GM19467 (cell line): ENCODE measurements around the gene LRP6.
"Not testable (repeated sequence)": the region's sequence is repeated elsewhere in the genome, so short reads cannot be mapped to it uniquely, and the experiment has no call there.

Source experiments
- ATAC-seq: cut with Tn5 transposase; IDR thresholded peaks from one replicate; pipeline ENCODE4 v1.9.1; 2021; ENCODE audit warnings: mild to moderate bottlenecking, moderate library complexity; ENCODE audit not compliant: unreplicated experiment

The LRP6 gene

DNA sequence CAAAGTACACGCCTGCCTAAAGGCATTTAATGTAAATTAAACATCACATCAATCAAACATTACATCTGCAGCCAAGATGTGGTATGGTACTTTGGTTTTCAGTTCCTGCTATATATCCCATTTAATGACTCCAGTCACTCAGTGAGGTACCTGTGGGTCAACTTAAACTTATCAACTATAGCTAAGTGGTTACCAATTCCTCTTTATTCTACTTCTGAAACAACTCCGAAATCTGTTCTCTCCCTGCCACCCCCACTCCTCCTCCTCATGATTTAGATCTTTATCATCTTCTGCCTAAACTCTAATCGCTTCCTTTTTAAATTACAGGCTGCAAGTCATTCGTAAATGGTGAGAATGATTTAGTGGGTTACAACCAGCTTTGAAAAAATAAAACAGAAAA, 138.2 kb downstream of the LRP6 start:
- ATAC-seq, result no peak

GRCh38 chr12:12127304-12127703, 139.5 kb downstream of the LRP6 start:
- no peak for ATAC-seq

DNA sequence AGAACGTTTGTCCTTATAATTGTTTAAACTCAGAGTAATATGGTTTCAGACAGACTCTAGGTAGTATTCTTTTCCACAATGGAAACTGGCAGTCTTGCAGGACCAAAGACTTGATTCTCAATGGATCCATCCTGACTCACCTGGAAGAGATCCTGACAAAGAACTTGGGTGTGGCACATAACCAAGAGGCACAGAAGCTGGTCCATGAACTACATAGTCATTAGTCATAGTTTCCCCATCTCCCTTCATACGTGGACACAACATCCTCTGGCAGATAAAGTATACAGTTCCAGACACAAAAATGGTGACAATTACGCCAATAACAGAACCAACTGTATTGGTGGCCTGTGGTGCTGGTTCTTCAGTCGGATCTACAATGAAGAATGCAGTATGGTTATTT, 140.3 kb downstream of the LRP6 start:
- no peak for ATAC-seq

- no peak for ATAC-seq
Observed at GRCh38 chr12:12123036-12123604, 143.7 kb downstream of the LRP6 start.

GRCh38 chr12:12121061-12121460, 145.8 kb downstream of the LRP6 start:
- no peak for ATAC-seq

DNA sequence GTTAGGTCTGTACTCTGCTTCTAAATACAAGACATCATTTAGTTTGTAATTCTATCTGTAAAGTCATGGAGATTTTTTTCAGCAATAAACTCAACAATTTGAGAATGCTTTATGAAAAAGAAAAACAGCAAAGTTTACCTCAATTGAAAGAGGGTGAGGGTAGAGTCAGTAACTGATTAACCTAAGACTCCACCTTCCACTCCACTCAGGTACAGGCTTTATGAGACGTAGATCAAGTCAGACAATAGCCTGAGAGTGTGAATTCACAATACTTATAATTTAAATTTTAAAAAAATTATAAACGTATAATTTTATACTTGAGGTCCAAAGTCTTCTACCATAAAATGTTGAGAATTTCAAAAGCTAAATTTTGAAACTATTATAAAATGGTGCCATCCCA, 150.2 kb downstream of the LRP6 start:
- ATAC-seq, result no peak

GRCh38 chr12:12115514-12115913, 151.3 kb downstream of the LRP6 start:
- no peak for ATAC-seq

DNA sequence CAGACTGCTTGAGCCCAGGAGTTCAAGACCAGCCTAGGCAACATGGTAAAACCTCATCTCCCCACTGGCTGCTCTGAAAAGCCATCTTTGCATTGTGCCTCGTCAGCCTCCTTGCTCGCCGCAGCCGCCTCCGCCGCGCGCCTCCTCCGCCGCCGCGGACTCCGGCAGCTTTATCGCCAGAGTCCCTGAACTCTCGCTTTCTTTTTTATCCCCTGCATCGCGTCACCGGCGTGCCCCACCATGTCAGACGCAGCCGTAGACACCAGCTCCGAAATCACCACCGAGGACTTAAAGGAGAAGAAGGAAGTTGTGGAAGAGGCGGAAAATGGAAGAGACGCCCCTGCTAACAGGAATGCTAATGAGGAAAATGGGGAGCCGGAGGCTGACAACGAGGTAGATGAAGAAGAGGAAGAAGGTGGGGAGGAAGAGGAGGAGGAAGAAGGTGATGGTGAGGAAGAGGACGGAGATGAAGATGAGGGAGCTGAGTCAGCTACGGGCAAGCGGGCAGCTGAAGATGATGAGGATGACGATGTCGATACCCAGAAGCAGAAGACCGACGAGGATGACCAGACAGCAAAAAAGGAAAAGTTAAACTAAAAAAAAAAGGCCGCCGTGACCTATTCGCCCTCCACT, 155.8 kb downstream of the LRP6 start:
- not testable (repeated sequence) for ATAC-seq

DNA sequence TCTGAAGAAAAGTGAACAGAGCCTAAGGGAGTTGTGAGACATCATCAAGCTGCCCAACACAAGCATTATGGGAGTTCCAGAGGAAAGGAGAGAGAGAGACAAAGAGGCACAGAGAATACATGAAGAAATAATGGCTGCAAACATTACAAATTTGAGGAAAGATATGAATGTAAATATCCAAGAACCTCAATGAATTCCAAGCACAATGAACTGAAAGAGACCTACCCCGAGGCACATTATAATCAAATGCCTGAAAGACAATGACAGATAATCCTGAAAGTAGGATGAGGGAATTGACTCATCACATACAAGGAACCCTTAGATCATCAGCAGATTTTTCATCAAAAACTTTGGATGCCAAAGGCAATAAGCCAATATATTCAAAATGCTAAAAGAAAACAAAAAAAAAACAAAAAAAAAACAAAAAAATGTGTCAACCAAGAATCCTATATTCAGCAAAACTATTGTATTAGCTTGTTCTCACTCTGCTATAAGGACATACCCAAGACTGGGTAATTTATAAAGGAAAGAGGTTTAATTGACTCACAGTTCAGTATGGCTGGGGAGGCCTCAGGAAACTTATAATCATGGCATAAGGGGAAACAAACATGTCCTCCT, 158.3 kb downstream of the LRP6 start:
- no peak for ATAC-seq

DNA sequence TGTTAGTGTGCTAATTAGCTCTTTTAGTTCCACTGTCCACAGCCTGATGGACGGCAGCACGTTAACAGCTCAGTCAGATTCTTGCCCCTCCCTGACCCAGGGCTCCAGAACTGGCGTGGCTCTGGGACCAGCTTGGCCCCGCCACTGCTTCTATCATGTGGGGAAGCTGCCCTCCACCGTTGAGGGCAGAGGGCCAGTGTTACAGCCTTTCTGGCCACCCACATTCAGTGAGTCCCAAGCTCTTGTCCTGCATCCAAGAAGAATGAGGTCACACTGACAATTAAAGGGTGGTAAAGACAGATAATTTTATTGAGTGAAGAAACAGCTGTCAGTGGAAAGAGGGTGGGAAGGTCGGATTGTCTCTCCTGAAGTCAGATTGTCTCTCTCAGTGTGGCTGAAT, 159.2 kb downstream of the LRP6 start:
- no peak for ATAC-seq

DNA sequence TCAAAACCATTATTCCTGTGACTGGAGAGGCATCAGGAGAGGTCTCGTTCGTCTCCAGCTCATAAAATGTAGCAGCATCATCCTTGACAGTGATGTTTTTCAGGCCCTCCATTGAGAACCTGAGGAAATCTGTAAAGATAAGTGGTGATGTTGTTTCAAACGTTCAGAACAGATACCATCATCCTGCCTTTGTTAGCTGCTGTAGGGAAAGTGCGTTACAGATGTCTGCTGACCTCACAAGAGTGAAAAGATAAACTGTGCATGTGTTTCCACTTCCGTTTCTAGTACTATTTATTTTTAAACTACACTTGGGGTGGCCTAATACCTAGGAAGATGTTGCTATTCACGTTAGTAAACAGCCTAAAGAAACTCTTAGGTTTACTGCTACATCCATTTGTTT, 167.7 kb downstream of the LRP6 start:
- ATAC-seq, result no peak

GRCh38 chr12:12098691-12099015, 168.2 kb downstream of the LRP6 start:
- ATAC-seq, result no peak

DNA sequence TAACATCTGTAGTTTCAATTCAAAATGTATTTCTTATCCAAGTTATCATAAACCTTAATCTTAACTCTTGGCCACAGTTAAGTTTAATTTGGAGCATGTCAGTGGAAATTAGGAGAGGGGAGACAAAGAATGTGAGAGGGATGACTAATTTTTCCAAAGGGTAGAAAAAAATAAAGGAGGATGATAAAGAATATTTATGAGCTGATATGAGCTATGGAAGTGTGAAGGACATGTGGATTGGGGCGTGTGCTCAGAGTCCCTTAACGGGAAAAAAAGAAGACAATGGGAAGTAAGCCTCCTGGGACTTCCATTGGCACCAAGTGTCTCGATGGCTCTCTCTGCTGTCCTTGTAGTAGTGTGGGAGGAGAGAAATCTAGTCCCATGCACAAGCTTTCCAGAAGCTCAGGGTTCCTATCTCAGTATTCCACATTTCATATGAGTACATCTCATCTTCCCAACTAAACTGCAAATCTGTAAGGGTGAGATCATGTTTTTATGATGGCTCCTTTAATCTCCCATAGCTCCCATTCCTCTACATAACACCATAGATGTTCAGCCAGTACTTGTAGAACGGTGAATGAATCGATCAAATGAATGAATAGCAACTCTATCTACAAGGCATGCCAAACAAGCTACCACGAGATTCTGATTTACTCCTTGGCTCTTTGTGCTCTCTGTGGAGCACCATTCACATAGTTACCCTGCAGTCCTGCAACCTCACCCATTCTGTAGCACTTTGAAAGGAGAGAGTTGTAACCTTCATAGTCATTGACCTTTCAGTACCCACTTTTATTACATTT, 168.8 kb downstream of the LRP6 start:
- ATAC-seq, result no peak

DNA sequence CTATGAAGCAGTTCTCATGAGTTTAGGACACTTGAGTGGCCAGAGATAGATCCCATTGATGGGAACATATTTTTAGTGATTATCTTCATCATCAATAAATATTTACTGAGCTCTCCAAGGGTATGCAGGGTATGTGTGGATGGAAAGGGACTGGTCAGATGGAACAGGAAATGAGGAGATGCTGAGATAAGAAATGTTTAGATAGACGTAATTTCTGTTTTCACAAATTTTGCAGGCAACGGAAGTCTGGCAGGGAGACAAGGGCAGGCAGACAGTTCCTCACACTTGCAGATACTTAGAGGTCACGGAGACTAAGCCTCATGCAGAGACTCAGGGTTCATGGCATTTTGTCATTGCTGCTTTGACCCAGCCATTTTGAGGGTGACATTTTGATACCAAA, 171.8 kb downstream of the LRP6 start:
- no peak for ATAC-seq

DNA sequence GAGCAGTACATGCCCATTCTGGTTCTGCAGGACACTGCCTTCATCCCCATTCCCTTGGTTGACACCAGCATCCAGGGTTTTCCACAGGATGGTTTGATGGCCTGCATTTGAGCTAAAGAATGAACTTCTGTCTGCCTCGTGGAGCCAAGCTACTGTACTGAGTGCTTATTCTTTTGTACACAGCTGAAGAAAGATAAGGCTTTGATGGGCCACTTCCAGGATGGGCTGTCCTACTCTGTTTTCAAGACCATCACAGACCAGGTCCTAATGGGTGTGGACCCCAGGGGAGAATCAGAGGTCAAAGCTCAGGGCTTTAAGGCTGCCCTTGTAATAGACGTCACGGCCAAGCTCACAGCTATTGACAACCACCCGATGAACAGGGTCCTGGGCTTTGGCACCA, 172.4 kb downstream of the LRP6 start:
- ATAC-seq, result no peak

DNA sequence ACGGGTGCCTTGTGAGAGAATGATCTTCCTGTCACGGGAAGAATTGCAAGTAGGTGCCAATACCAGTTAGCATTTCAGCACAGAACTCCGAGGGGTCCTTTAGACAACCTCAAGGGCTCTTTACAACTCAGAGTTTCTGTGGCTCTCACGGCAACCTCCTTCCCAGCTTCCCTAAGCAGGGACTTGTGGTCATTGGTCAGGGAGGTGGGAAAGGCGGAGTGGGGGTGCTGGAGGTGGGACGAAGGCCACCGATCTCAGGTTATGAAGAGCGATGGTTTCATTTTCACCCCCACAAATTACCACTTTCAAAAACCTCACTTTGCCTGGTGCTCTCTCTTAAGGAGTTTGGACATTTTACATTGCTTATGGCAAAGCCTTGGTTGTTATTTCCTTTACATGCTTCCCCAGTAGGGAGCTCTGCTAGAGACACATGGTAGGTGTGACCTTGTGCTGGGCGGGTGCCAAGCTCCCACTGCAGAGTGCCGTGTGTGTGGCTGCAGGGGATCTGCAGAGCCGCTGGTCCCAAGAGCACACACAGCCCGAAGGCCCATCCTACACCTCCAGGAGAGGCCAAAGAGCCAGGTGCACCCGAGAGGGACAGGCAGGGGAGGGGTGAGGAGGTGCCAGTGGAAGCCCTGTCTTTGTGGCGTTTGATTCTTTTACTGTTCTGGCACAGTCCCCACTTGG, 174.7 kb downstream of the LRP6 start:
- ATAC-seq, result no peak

DNA sequence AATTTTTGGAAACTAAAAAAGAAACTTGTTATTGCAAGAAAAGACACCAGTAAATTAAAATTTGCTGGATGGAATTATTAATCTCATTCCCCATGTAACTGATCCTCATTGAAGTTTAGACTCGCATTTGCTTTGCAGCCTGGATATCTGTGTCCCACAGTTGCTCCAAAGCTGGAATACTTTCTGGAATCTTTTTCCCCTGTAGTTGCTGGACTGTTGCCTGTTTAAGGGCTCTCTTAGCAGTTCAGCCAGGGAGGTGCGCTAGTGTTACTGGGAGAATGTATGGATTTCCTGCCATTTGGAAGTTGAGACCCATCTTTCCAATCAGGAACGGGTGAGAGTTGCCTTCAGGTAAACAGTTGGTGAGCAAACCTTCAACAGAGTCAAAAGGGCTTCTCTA, 175.8 kb downstream of the LRP6 start:
- ATAC-seq, result no peak

GRCh38 chr12:12088761-12089160, 178.1 kb downstream of the LRP6 start:
- ATAC-seq, result no peak

GRCh38 chr12:12088147-12088546, 178.7 kb downstream of the LRP6 start:
- no peak for ATAC-seq

GRCh38 chr12:12087693-12088034, 179.2 kb downstream of the LRP6 start:
- no peak for ATAC-seq

DNA sequence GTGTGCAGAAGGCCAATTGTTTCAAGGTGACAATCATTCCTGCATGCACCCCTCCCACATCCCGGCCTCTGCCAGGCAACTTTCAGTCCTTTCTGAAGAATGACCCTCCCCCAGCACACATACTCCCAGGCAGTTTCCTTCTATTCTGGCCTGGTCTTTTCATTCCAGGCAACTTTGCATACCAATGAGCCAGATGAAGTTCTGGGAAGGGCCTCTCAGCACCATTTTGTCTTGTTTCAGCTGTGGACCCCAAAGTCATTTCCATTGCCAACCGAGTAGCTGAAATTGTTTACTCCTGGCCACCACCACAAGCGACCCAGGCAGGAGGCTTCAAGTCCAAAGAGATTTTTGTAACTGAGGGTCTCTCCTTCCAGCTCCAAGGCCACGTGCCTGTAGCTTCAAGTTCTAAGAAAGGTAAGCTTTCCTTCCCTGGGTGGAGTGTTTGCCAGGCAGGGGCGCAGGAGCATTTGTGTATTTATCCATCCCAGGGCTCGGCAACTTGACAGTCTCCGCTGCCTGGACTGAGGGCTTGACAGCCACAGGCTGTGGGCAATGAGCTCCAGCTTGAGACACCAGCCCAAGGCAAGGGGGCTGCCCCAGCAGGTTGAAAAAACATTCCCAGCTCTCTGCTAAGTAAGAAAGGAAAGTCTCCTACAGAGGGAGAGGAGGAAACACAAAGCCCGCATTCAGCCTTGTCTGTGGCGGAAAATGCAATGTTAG, 179.7 kb downstream of the LRP6 start:
- ATAC-seq, result no peak
